Measurements from ENCODE around the gene SEC24C.
"Not testable (repeated sequence)": the region's sequence is repeated elsewhere in the genome, so short reads cannot be mapped to it uniquely, and the experiment has no call there.

Gene SEC24C

GRCh38 chr10:73743905-73744663 lies at the start of gene SEC24C:
SEC24C (plus strand) TSS chr10:73744372; CDS start chr10:73746833, 2,461 bp downstream.
- DNase-seq (ENCODE audit: low read depth in 2 of 2), result peak; percentile 86 to 87

- DNase-seq (ENCODE audit: low read depth in 2 of 2), result not testable (repeated sequence)
Measured at GRCh38 chr10:73695302-73695701, 48.9 kb upstream of the SEC24C start.

- DNase-seq (ENCODE audit: low read depth in 2 of 2), result not testable (repeated sequence)
Measured at GRCh38 chr10:73697675-73698159, 46.5 kb upstream of the SEC24C start, which contains the start of gene AGAP5. AGAP5 (minus strand) TSS chr10:73698109; CDS start chr10:73697755, 354 bp downstream.

GRCh38 chr10:73698819-73699218 lies 45.4 kb upstream of the SEC24C start:
- not testable (repeated sequence) for DNase-seq (ENCODE audit: low read depth in 2 of 2)

GRCh38 chr10:73703924-73704323 lies 40.2 kb upstream of the SEC24C start:
- DNase-seq (ENCODE audit: low read depth in 2 of 2), result not testable (repeated sequence)

GRCh38 chr10:73705506-73706072 lies 38.6 kb upstream of the SEC24C start:
- not testable (repeated sequence) for DNase-seq (ENCODE audit: low read depth in 2 of 2)

GRCh38 chr10:73706488-73706887 lies 37.7 kb upstream of the SEC24C start:
- not testable (repeated sequence) for DNase-seq (ENCODE audit: low read depth in 2 of 2)

GRCh38 chr10:73707628-73708027 lies 36.5 kb upstream of the SEC24C start:
- DNase-seq (ENCODE audit: low read depth in 2 of 2), result not testable (repeated sequence)

GRCh38 chr10:73708122-73708521 lies 36.0 kb upstream of the SEC24C start:
- DNase-seq (ENCODE audit: low read depth in 2 of 2), result not testable (repeated sequence)

GRCh38 chr10:73711683-73712082 lies 32.5 kb upstream of the SEC24C start:
- not testable (repeated sequence) for DNase-seq (ENCODE audit: low read depth in 2 of 2)

- DNase-seq (ENCODE audit: low read depth in 2 of 2), result not testable (repeated sequence)
Measured at GRCh38 chr10:73713912-73714311, 30.3 kb upstream of the SEC24C start.

- DNase-seq (ENCODE audit: low read depth in 2 of 2), result not testable (repeated sequence)
Measured at GRCh38 chr10:73714483-73714882, 29.7 kb upstream of the SEC24C start.

GRCh38 chr10:73715179-73716156 lies 28.7 kb upstream of the SEC24C start:
- DNase-seq (ENCODE audit: low read depth in 2 of 2), result not testable (repeated sequence)

- no peak for DNase-seq (ENCODE audit: low read depth in 2 of 2)
Measured at GRCh38 chr10:73716251-73716650, 27.9 kb upstream of the SEC24C start.

- no peak for DNase-seq (ENCODE audit: low read depth in 2 of 2)
Measured at GRCh38 chr10:73717556-73717955, 26.6 kb upstream of the SEC24C start.

GRCh38 chr10:73720561-73720960 lies 23.6 kb upstream of the SEC24C start:
- not testable (repeated sequence) for DNase-seq (ENCODE audit: low read depth in 2 of 2)

- no peak for DNase-seq (ENCODE audit: low read depth in 2 of 2)
Measured at GRCh38 chr10:73723516-73723915, 20.7 kb upstream of the SEC24C start.

GRCh38 chr10:73729781-73730152 lies 14.4 kb upstream of the SEC24C start:
- not testable (repeated sequence) for DNase-seq (ENCODE audit: low read depth in 2 of 2)

- peak; percentile 69 to 84 for DNase-seq (ENCODE audit: low read depth in 2 of 2)
Measured at GRCh38 chr10:73730153-73730906, 13.8 kb upstream of the SEC24C start.

GRCh38 chr10:73731588-73732375 lies 12.4 kb upstream of the SEC24C start:
- no peak for DNase-seq (ENCODE audit: low read depth in 2 of 2)

Measured in stimulated activated CD4-positive, alpha-beta T cell treated with anti-CD3 and anti-CD28 coated beads, Interleukin-1b, Interleukin-23, amount 100 ng/mL, for 1 hour (primary cell).